Activated naive CD8-positive, alpha-beta T cell treated with anti-CD3 and anti-CD28 coated beads, Interleukin-2, amount 10 ng/mL, durations not matched to agents 7 days and 5 days (primary cell): Measurements from ENCODE around the gene ATP2B2. TPM values are rescaled to one million over a fixed set of nuclear protein-coding genes. Genes with fewer than 3 reads are reported as not detected.

Experiments used
- ATAC-seq: fragments of 150-1000 bp; cut with Tn5 transposase; one replicate; pipeline ENCODE4 v1.10.0; 2021; ENCODE audit warnings: low read depth, moderate library complexity
- POLR2A ChIA-PET: fragments of 350-600 bp; sonication (Branson Sonifier 250); formaldehyde crosslinking; loops from one replicate; lab custom pipeline; 2021; ENCODE audit warnings: antibody characterized with exemption; lab: Charles Lee
- DNase-seq: peaks from one replicate; pipeline ENCODE4 v3.0.0; 2021
- H3K27ac Mint-ChIP-seq: one replicate; pipeline ENCODE4 v1.8.0; 2022; ENCODE audit warnings: mild to moderate bottlenecking, mixed read lengths
- H3K27me3 Mint-ChIP-seq: one replicate; pipeline ENCODE4 v1.8.0; 2022; ENCODE audit warnings: mild to moderate bottlenecking, moderate library complexity, mixed read lengths
- H3K36me3 Mint-ChIP-seq: one replicate; pipeline ENCODE4 v1.8.0; 2021; ENCODE audit warnings: mild to moderate bottlenecking, mixed read lengths
- H3K4me1 Mint-ChIP-seq: one replicate; pipeline ENCODE4 v1.8.0; 2021; ENCODE audit warnings: mixed read lengths
- H3K4me3 Mint-ChIP-seq: one replicate; pipeline ENCODE4 v1.8.0; 2022; ENCODE audit warnings: mild to moderate bottlenecking, moderate library complexity, mixed read lengths
- H3K9me3 Mint-ChIP-seq: one replicate; pipeline ENCODE4 v1.8.0; 2021; ENCODE audit warnings: mixed read lengths
- total RNA-seq, 2 experiments: library from RNA; stranded (reverse); gene quantifications; one replicate each; pipeline ENCODE4 v1.2.3, GENCODE V29; 2021

The ATP2B2 gene
- total RNA-seq, 2 experiments from 2014 or later: not detected

DNA sequence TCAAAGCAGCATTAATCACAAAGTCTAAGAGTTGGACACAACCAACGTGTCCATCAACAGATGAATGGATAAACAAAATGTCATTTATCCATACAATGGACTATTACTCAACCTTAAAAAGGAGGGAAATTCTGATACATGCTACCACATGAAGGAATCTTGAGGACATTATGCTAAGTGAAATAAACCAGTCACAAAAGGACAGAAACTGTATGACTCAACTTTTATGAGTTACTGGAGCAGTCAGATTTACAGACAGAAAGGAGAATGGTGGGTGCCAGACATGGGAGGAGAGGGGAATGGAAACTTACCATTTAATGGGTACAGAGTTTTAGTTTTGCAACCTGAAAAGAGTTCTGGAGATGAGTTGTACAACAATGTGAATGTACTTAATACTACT, 141.5 kb downstream of the ATP2B2 start:
- ATAC-seq: no peak
- no peak overlapping the region for H3K4me3 Mint-ChIP-seq
- peaks cover 3% of the 10 kb centered on the region for H3K27me3 Mint-ChIP-seq
- H3K9me3 Mint-ChIP-seq: peaks cover 9% of the 10 kb centered on the region
- POLR2A ChIA-PET: no interaction called here
- H3K4me1 Mint-ChIP-seq: no peaks in the 10 kb centered on the region
- no peak for DNase-seq
- H3K36me3 Mint-ChIP-seq: no peaks in the 10 kb centered on the region
- H3K27ac Mint-ChIP-seq: no peak overlapping the region

GRCh38 chr3:10361375-10361774, 144.0 kb downstream of the ATP2B2 start:
- H3K9me3 Mint-ChIP-seq: peaks cover 4% of the 10 kb centered on the region
- H3K36me3 Mint-ChIP-seq: no peaks in the 10 kb centered on the region
- no peaks in the 10 kb centered on the region for H3K4me1 Mint-ChIP-seq
- DNase-seq (no peak), ATAC-seq (no peak)
- H3K27ac Mint-ChIP-seq: no peak overlapping the region
- POLR2A ChIA-PET: no interaction called here
- no peak overlapping the region for H3K4me3 Mint-ChIP-seq
- H3K27me3 Mint-ChIP-seq: peaks cover 3% of the 10 kb centered on the region

DNA sequence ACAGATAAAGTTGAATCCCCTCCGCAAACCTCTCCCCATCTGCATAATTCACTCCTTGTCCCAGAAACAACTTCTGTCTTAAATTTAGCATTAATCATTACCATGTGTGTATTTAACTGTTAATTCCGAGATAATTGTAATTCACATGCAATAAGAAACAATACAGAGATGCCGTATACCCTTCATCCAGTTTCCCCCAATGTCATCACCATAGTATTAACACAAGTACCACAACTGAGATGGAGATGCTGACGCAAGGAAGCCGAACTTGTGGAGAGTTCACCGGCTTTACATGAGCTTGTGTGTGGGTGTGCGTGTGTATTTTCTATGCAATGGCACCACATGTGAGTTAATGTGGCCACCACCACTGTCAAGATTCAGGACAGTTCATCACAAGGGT, 144.9 kb downstream of the ATP2B2 start:
- H3K27ac Mint-ChIP-seq: no peak overlapping the region
- POLR2A ChIA-PET: no interaction called here
- H3K4me1 Mint-ChIP-seq: no peaks in the 10 kb centered on the region
- DNase-seq: no peak
- H3K4me3 Mint-ChIP-seq: no peak overlapping the region
- H3K9me3 Mint-ChIP-seq: peaks cover 1% of the 10 kb centered on the region
- H3K36me3 Mint-ChIP-seq: no peaks in the 10 kb centered on the region
- peaks cover 3% of the 10 kb centered on the region for H3K27me3 Mint-ChIP-seq
- ATAC-seq: no peak

DNA sequence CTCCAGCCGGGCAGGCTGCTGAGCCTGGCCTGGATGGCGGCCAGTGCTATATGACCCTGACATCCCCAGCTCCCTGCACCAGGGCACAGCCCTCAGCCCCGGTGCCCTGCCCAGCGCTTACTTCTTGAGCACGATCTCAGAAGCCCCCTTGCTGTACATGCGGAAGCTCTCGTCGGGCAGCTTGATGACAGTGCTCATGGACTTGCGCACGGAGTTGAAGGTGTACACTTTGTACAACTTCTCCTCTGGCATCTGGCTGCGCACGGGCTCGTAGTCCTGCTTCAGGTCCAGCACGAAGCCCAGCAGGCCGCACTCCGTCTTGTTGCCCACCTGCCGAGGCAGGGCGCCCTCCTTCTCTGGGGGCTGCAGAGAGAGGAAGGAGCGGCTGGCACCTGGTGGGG, 145.6 kb downstream of the ATP2B2 start:
- DNase-seq (no peak), ATAC-seq (no peak)
- Mint-ChIP-seq H3K9me3 (no peaks in the 10 kb centered on the region), H3K27ac (no peak overlapping the region), H3K4me3 (no peak overlapping the region), H3K4me1 (no peaks in the 10 kb centered on the region), H3K36me3 (no peaks in the 10 kb centered on the region), H3K27me3 (peaks cover 3% of the 10 kb centered on the region)
- POLR2A ChIA-PET: interaction anchor here (0.6 kb wide), 1 partner anchor 366 kb away, joined by 4 read pairs; no protein-coding TSS in a partner anchor

DNA sequence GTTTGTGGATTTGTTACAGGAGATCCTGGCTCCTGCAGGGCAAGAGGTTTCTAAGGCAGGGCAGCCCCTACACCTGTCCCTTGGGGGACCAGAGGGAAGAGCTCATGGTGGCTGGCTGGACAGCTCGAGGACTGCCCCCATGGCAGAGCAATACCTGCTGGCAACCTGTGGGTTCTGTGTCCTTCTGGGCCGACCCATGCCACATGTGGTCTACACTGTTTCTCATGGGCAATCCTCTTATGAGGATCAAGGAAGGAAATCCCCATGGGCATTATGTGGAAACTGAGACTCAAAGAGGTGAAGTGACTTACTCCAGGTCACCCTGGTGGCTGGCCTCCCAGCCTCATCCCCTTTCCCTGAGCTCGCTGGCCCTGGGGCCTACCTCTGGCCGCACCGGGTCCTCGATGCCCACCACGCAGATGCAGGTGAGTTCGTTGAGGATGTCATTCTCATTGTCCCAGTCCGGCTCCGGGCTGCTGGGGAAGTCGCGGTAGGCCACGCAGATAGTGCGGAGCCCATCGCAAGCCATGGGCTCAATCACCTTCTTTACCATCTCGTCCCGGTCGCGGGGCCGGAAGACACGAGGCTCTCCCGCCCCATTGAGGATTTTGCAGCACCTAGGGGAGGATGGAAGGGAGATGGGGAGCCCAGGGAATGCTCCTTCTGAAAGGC, 146.9 kb downstream of the ATP2B2 start:
- Mint-ChIP-seq H3K4me1 (no peaks in the 10 kb centered on the region), H3K36me3 (no peaks in the 10 kb centered on the region), H3K27ac (no peak overlapping the region), H3K27me3 (peaks cover 7% of the 10 kb centered on the region), H3K9me3 (no peaks in the 10 kb centered on the region), H3K4me3 (no peak overlapping the region)
- DNase-seq (no peak), ATAC-seq (no peak)
- POLR2A ChIA-PET: no interaction called here

DNA sequence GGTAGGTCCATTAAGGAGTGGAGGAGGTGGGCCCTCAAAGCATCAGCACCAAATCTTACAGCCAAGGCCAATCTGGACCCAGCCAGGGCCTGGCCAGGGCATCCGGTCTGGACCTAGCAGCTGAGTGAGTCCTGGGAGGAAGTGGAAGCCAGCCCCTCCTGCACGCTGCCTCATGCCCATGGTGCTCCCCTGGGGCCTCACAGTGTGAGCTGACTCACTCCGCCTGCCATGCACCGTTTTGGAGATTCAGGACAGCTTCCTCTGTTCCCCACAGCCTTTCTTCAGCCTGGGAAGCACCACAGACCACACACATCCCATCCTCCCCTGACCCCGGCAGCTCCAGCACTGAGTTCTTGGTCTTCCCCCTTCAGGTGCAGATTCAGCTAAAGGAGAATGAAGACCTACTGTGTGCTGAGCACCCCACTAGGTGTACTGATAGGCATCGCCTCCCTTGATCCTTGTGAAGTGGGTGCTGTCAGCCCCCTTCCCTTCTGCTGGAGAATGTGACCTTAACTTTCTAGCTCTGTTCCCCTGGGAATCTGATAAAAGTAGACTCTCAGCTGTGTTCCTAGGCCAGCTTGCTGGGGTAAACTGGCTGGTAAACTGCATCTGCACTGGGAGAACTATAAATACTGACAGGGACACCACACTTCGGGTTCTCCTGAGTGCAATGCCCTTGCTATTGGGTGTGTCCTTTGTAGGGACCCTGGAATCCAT, 147.6 kb downstream of the ATP2B2 start:
- H3K4me3 Mint-ChIP-seq: no peak overlapping the region
- no peak for ATAC-seq
- POLR2A ChIA-PET: no interaction called here
- no peaks in the 10 kb centered on the region for H3K9me3 Mint-ChIP-seq
- no peak overlapping the region for H3K27ac Mint-ChIP-seq
- peaks cover 7% of the 10 kb centered on the region for H3K27me3 Mint-ChIP-seq
- no peak for DNase-seq
- H3K36me3 Mint-ChIP-seq: no peaks in the 10 kb centered on the region
- no peaks in the 10 kb centered on the region for H3K4me1 Mint-ChIP-seq

- Mint-ChIP-seq H3K27me3 (peaks cover 7% of the 10 kb centered on the region), H3K4me1 (no peaks in the 10 kb centered on the region), H3K27ac (no peak overlapping the region), H3K4me3 (no peak overlapping the region), H3K9me3 (no peaks in the 10 kb centered on the region), H3K36me3 (no peaks in the 10 kb centered on the region)
- DNase-seq (no peak), ATAC-seq (no peak)
- POLR2A ChIA-PET: no interaction called here
Observed at GRCh38 chr3:10357095-10357494, 148.3 kb downstream of the ATP2B2 start.

DNA sequence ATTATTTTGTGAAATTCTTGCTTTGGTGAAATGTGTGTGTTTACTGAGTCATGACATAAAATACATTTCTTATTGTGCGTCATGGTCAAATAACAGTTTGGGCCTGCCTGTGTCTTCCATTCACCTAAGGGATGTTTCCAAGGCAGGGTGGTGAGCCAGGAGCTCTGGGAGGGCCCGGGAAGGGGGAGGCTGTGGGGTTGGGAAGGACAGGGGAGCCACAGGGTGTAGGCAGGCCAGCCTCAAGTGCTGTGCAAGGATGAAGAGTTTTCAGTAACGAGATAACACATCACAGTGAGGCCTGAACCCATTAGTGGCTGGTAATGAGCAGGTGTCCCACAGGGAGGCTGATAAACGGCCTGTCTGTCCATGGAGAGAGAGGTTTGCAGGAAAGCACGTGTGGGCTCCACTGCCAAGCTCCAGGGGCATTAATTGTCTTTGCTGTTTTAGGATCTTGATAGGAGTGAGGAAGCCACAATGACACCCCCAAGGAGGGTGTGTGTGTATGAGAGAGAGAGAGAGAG, 148.9 kb downstream of the ATP2B2 start:
- POLR2A ChIA-PET: no interaction called here
- no peak overlapping the region for H3K4me3 Mint-ChIP-seq
- H3K27ac Mint-ChIP-seq: no peak overlapping the region
- DNase-seq (no peak), ATAC-seq (no peak)
- H3K9me3 Mint-ChIP-seq: no peaks in the 10 kb centered on the region
- H3K27me3 Mint-ChIP-seq: peaks cover 7% of the 10 kb centered on the region
- no peaks in the 10 kb centered on the region for H3K4me1 Mint-ChIP-seq
- H3K36me3 Mint-ChIP-seq: no peaks in the 10 kb centered on the region

GRCh38 chr3:10354361-10355015, 150.9 kb downstream of the ATP2B2 start:
- Mint-ChIP-seq H3K4me1 (no peaks in the 10 kb centered on the region), H3K9me3 (no peaks in the 10 kb centered on the region), H3K4me3 (no peak overlapping the region), H3K36me3 (no peaks in the 10 kb centered on the region), H3K27me3 (peaks cover 5% of the 10 kb centered on the region), H3K27ac (no peak overlapping the region)
- POLR2A ChIA-PET: no interaction called here
- ATAC-seq (no peak), DNase-seq (no peak)

DNA sequence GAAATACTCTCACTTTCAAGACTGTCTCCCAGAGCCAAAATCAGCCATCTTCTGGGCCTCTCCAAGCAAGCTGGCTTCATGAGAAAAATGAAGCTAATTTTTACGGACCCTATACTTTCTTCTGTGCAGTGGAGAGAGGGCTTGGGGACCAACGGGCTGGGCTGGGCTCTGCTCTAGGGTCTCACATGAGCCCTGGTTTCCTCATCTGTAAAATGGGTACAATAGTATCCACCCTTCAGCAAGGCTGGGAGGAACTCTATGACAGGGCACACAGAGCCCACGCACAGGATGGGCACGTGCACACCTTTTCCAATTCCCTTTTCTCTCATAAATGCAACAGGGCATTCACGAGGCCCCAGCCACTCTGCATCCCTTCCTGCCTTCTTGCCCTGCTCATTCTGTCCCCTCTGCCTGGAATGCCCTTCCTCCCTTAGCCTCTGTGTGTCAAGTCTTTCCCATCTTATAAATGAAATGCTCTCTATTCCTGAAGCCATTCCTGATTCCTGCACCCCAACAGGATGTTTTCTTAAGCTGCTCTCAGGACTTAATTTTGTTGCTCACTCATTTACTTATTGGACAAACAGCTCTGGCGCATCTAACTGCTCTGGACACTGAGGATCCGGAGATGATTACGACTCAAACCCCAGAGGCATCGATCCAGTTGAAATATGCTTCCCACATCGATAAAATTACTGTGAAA, 151.6 kb downstream of the ATP2B2 start:
- Mint-ChIP-seq H3K27ac (no peak overlapping the region), H3K4me3 (no peak overlapping the region), H3K27me3 (peaks cover 5% of the 10 kb centered on the region), H3K9me3 (no peaks in the 10 kb centered on the region), H3K36me3 (no peaks in the 10 kb centered on the region), H3K4me1 (no peaks in the 10 kb centered on the region)
- no peak for ATAC-seq
- POLR2A ChIA-PET: no interaction called here
- DNase-seq: no peak

- Mint-ChIP-seq H3K4me3 (no peak overlapping the region), H3K27ac (no peak overlapping the region), H3K36me3 (no peaks in the 10 kb centered on the region), H3K27me3 (peaks cover 5% of the 10 kb centered on the region), H3K9me3 (no peaks in the 10 kb centered on the region), H3K4me1 (no peaks in the 10 kb centered on the region)
- POLR2A ChIA-PET: no interaction called here
- ATAC-seq (no peak), DNase-seq (no peak)
Observed at GRCh38 chr3:10353160-10353559, 152.2 kb downstream of the ATP2B2 start.

DNA sequence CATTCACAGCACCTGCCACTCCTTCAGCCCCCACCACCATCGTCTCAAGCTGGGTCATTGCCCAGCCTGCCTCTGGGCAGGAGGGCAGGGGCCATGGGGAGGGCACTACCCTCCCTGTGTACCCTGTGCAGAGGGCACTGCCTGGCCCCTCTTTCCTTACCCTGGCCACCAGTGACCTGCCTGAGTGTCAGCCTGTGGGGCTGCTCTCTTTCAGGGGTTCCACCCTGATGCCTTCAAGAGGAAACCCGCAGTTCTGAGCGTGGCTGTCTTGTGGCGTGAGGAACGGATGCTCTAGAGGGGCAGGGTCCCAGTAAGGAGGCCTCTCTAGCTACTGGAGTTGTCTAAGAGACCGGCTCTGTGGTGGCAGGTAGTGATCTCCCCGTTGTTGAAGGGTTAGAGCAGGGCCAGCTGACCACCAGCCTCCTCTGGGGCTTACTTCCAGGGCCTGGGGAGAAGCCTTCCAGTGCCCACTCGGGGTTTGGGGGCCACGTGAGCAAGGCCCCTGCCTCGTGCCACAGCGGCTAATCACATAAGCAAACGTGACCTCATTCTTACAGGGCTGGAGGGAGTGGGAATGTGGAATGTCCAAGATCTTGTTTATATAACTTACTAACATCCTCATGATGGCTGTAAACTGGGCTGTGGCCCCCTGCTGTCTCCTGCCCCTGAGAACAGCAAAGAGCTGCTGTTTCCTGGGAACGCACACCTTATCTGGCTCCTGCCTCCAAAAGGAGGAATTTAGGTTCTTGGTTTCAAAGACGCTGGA, 153.1 kb downstream of the ATP2B2 start:
- Mint-ChIP-seq H3K9me3 (no peaks in the 10 kb centered on the region), H3K27ac (no peak overlapping the region), H3K4me1 (no peaks in the 10 kb centered on the region), H3K27me3 (peaks cover 5% of the 10 kb centered on the region), H3K4me3 (no peak overlapping the region), H3K36me3 (no peaks in the 10 kb centered on the region)
- ATAC-seq (no peak), DNase-seq (no peak)
- POLR2A ChIA-PET: no interaction called here
